A673 (cell line): ENCODE results near the gene SHROOM3.

ENCODE experiments used
- EZH2 ChIP-seq: fragments of 200-600 bp; sonication (generic); IDR thresholded peaks from 2 replicates; pipeline ENCODE4 v1.6.1; 2017; ENCODE audit warnings: borderline replicate concordance, low read depth, mild to moderate bottlenecking, mixed read lengths, antibody characterized with exemption, low read length; ENCODE audit not compliant: poor library complexity, severe bottlenecking
- TF ChIP-seq, protein P1 (sequence below): fragments of 300-800, 200-600 bp; sonication (generic); conservative IDR thresholded peaks from 2 replicates; pipeline ENCODE4 v1.5.1; 2017; ENCODE audit warnings: low read depth, mild to moderate bottlenecking, antibody characterized with exemption, low read length, moderate library complexity, mixed read lengths

- TF ChIP-seq, protein P1, sequence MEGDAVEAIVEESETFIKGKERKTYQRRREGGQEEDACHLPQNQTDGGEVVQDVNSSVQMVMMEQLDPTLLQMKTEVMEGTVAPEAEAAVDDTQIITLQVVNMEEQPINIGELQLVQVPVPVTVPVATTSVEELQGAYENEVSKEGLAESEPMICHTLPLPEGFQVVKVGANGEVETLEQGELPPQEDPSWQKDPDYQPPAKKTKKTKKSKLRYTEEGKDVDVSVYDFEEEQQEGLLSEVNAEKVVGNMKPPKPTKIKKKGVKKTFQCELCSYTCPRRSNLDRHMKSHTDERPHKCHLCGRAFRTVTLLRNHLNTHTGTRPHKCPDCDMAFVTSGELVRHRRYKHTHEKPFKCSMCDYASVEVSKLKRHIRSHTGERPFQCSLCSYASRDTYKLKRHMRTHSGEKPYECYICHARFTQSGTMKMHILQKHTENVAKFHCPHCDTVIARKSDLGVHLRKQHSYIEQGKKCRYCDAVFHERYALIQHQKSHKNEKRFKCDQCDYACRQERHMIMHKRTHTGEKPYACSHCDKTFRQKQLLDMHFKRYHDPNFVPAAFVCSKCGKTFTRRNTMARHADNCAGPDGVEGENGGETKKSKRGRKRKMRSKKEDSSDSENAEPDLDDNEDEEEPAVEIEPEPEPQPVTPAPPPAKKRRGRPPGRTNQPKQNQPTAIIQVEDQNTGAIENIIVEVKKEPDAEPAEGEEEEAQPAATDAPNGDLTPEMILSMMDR, result no peak
- no peak for TF ChIP-seq EZH2
These were observed 60.0 kb downstream of the SHROOM3 start for GRCh38 chr4:76494871-76495590.
